ENCODE results near the gene TULP3. TPM values are rescaled to one million over a fixed set of nuclear protein-coding genes. Genes with fewer than 3 reads are reported as not detected.

TULP3 gene
- total and polyA plus RNA-seq, 2 experiments from 2014 or later: 19.0 to 22.9 TPM

- H3K79me2 ChIP-seq: no peaks in the 10 kb centered on the region
- H3K36me3 ChIP-seq (replicated peaks; ENCODE audit: insufficient read depth, low read depth): no peaks in the 10 kb centered on the region
- no peaks in the 10 kb centered on the region for H3K27me3 ChIP-seq
- no peak within 1 kb of the TSS for H2AFZ ChIP-seq
- no peak within 1 kb of the TSS for H3K4me2 ChIP-seq
- H3K4me3 ChIP-seq: no peak within 1 kb of the TSS
- H4K20me1 ChIP-seq (ENCODE audit: insufficient read depth, poor library complexity, severe bottlenecking): no peaks in the 10 kb centered on the region
- no peaks in the 10 kb centered on the region for H3K9me3 ChIP-seq (ENCODE audit: low read depth)
- TF ChIP-seq EZH2phosphoT487 (IDR thresholded peaks at IDR 0.05; ENCODE audit: low read depth, severe bottlenecking, unreplicated experiment) (no peak), EZH2 (IDR thresholded peaks at IDR 0.05; ENCODE audit: borderline replicate concordance) (no peak), CTCF (IDR thresholded peaks at IDR 0.05; ENCODE audit: poor library complexity) (no peak)
- DNase-seq (ENCODE audit: low spot score): peak; percentile 57
- 70% methylated on average over 3 of the region's 3 CpGs for WGBS (ENCODE audit: low lambda C conversion rate, missing lambda C conversion rate)
- no peaks in the 10 kb centered on the region for H3K9me2 ChIP-seq (replicated peaks; ENCODE audit: insufficient read depth)
- peak within 1 kb of the TSS; percentile 53 for H3K27ac ChIP-seq
- no peaks in the 10 kb centered on the region for H3K4me1 ChIP-seq (ENCODE audit: insufficient read depth)
Observed at GRCh38 chr12:2857021-2857431, 33.7 kb upstream of the TULP3 start, which contains the start of gene TEX52. TEX52 (minus strand) TSS chr12:2857039; CDS start chr12:2857026, 13 bp downstream.

- Histone ChIP-seq H3K4me2 (no peak overlapping the region), H3K27ac (peak overlapping the region; percentile 12), H3K79me2 (no peaks in the 10 kb centered on the region), H3K36me3 (replicated peaks; ENCODE audit: insufficient read depth, low read depth) (no peaks in the 10 kb centered on the region), H4K20me1 (ENCODE audit: insufficient read depth, poor library complexity, severe bottlenecking) (no peaks in the 10 kb centered on the region), H3K4me3 (no peak overlapping the region), H3K9me2 (replicated peaks; ENCODE audit: insufficient read depth) (no peaks in the 10 kb centered on the region), H3K4me1 (ENCODE audit: insufficient read depth) (no peaks in the 10 kb centered on the region), H3K9me3 (ENCODE audit: low read depth) (no peaks in the 10 kb centered on the region), H2AFZ (no peak overlapping the region), H3K27me3 (no peaks in the 10 kb centered on the region)
- WGBS (ENCODE audit: low lambda C conversion rate, missing lambda C conversion rate): 90% methylated on average over 7 of the region's 7 CpGs
- TF ChIP-seq EZH2phosphoT487 (IDR thresholded peaks at IDR 0.05; ENCODE audit: low read depth, severe bottlenecking, unreplicated experiment) (no peak), EZH2 (IDR thresholded peaks at IDR 0.05; ENCODE audit: borderline replicate concordance) (no peak), CTCF (IDR thresholded peaks at IDR 0.05; ENCODE audit: poor library complexity) (no peak)
- no peak for DNase-seq (ENCODE audit: low spot score)
Observed at GRCh38 chr12:2857576-2857975, 33.1 kb upstream of the TULP3 start.

GRCh38 chr12:2858334-2858733 lies 32.4 kb upstream of the TULP3 start:
- Histone ChIP-seq H3K36me3 (replicated peaks; ENCODE audit: insufficient read depth, low read depth) (no peaks in the 10 kb centered on the region), H2AFZ (no peak overlapping the region), H3K4me1 (ENCODE audit: insufficient read depth) (no peaks in the 10 kb centered on the region), H3K27ac (no peak overlapping the region), H3K9me2 (replicated peaks; ENCODE audit: insufficient read depth) (no peaks in the 10 kb centered on the region), H3K27me3 (no peaks in the 10 kb centered on the region), H3K4me2 (no peak overlapping the region), H3K4me3 (no peak overlapping the region), H3K9me3 (ENCODE audit: low read depth) (no peaks in the 10 kb centered on the region), H3K79me2 (no peaks in the 10 kb centered on the region), H4K20me1 (ENCODE audit: insufficient read depth, poor library complexity, severe bottlenecking) (no peaks in the 10 kb centered on the region)
- 92% methylated on average over 2 of the region's 2 CpGs for WGBS (ENCODE audit: low lambda C conversion rate, missing lambda C conversion rate)
- DNase-seq (ENCODE audit: low spot score): no peak
- no peak for TF ChIP-seq EZH2 (IDR thresholded peaks at IDR 0.05; ENCODE audit: borderline replicate concordance)
- TF ChIP-seq EZH2phosphoT487 (IDR thresholded peaks at IDR 0.05; ENCODE audit: low read depth, severe bottlenecking, unreplicated experiment): no peak
- TF ChIP-seq CTCF (IDR thresholded peaks at IDR 0.05; ENCODE audit: poor library complexity): no peak

All from hepatocyte (in vitro differentiated cells).